HG02943 (cell line): ENCODE data around the gene ARL6IP4.
"Not testable (repeated sequence)": the region's sequence is repeated elsewhere in the genome, so short reads cannot be mapped to it uniquely, and the experiment has no call there.

Experiments
- ATAC-seq: cut with Tn5 transposase; IDR thresholded peaks from one replicate; pipeline ENCODE4 v1.9.1; 2021; ENCODE audit warnings: mild to moderate bottlenecking, low read depth, moderate library complexity; ENCODE audit not compliant: unreplicated experiment

The ARL6IP4 gene

GRCh38 chr12:122980183-122981035 lies at the start of gene ARL6IP4:
TSS of gene ARL6IP4 (plus strand) at chr12:122980681. CDS start at chr12:122981140, 459 bp downstream.
- peak; percentile 58 for ATAC-seq

GRCh38 chr12:122932207-122932606 lies 48.3 kb upstream of the ARL6IP4 start:
- ATAC-seq, result no peak

GRCh38 chr12:122934722-122935121 lies 45.8 kb upstream of the ARL6IP4 start:
- no peak for ATAC-seq

GRCh38 chr12:122935318-122935717 lies 45.2 kb upstream of the ARL6IP4 start:
- ATAC-seq, result no peak

- no peak for ATAC-seq
Measured at GRCh38 chr12:122937622-122938091, 42.8 kb upstream of the ARL6IP4 start.

- no peak for ATAC-seq
Measured at GRCh38 chr12:122939125-122939524, 41.4 kb upstream of the ARL6IP4 start.

- ATAC-seq, result not testable (repeated sequence)
Measured at GRCh38 chr12:122941351-122941750, 39.1 kb upstream of the ARL6IP4 start.

GRCh38 chr12:122942637-122943036 lies 37.8 kb upstream of the ARL6IP4 start:
- no peak for ATAC-seq

- no peak for ATAC-seq
Measured at GRCh38 chr12:122943196-122943595, 37.3 kb upstream of the ARL6IP4 start.

- ATAC-seq, result no peak
Measured at GRCh38 chr12:122944605-122945592, 35.6 kb upstream of the ARL6IP4 start.

- no peak for ATAC-seq
Measured at GRCh38 chr12:122946690-122947341, 33.7 kb upstream of the ARL6IP4 start.

GRCh38 chr12:122947352-122947792 lies 33.1 kb upstream of the ARL6IP4 start:
- no peak for ATAC-seq

- no peak for ATAC-seq
Measured at GRCh38 chr12:122948605-122949004, 31.9 kb upstream of the ARL6IP4 start.

- ATAC-seq, result no peak
Measured at GRCh38 chr12:122949405-122949804, 31.1 kb upstream of the ARL6IP4 start.

GRCh38 chr12:122949816-122950675 lies 30.4 kb upstream of the ARL6IP4 start:
- ATAC-seq, result no peak

GRCh38 chr12:122951406-122951805 lies 29.1 kb upstream of the ARL6IP4 start:
- no peak for ATAC-seq

- peak; percentile 87 for ATAC-seq
Measured at GRCh38 chr12:122951979-122952892, 28.2 kb upstream of the ARL6IP4 start.

- ATAC-seq, result no peak
Measured at GRCh38 chr12:122955156-122955555, 25.3 kb upstream of the ARL6IP4 start.
